GM12801 (cell line): ENCODE results near the gene PRLHR.

Experiments used
- CTCF ChIP-seq: IDR thresholded peaks from one replicate; pipeline ENCODE4 v1.5.1; 2011; ENCODE audit warnings: control low read depth; ENCODE audit not compliant: insufficient read length; ENCODE audit errors: extremely low read depth

The PRLHR gene

DNA sequence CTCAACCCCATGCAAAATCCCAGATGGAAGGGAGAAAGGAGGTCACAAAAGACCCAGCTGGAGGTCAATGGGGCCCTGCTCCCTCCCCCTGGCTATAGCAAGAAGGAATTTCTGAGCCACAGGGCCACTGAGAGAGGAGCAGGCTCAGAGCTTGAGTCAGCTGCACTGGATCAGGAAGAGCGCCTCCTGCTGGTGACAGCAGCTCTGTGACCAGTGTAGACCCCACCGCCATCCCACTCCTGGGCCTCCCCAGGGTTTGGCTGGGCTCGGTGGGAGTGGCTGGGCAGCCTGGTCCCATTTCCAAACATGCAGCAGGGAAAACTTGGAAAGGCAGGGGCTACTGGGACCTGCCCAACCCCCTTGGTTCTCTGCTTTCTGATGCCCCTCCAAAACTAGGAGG lies 31.5 kb upstream of the PRLHR start:
- no peak for TF ChIP-seq CTCF

- no peak for TF ChIP-seq CTCF
These were observed 30.1 kb upstream of the PRLHR start for GRCh38 chr10:118625504-118625903.

DNA sequence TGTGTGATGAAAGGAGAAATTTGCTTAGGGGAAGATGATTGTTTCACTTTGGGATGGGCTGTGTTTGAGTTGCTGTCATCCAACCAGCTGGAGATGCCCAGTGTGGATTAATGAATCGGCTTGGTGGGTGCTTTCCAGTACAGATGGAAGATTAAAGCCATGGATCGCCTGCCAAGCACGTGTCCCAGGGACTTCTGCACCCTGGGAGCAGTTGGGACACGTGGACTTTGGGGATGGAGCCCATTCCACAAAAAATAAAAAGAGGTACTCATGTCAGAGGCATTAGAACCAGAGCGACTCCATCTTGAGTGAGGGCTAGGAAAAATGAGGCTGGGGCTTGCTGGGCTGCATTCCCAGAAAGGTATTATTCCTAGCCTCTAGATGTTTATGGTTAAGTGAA lies 29.3 kb upstream of the PRLHR start:
- TF ChIP-seq CTCF, result no peak

DNA sequence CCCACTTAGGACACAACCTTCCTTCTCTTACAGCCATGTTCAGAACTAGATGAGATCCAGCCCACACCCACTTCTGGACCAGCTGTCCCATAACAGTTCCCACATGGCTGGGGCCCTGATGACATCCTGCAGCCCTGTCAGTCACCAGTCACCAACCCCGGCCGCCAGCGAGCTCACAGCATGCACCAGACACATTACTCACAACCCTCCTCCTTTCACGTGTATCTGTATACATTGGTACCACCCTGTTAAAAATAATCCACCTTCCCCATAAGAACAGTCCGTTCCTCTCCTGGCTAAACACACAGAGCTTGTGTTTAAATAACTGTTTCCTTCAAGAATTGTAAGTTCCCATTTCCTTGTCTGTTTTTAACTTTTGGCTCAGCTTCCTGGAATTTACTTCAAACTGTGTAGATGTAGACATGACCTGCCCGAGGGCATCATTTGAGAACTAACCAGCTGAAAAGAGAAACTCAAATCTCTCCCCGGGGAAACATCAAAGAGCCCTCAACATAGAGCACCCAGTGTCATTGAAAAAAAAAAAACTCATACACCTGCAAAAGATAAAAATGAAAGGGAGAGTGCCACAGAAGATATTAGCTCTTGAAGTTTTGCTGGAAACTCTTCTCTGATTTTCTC lies 26.0 kb upstream of the PRLHR start:
- no peak for TF ChIP-seq CTCF

- TF ChIP-seq CTCF, result no peak
These were observed 15.1 kb upstream of the PRLHR start for GRCh38 chr10:118610577-118610976.

- no peak for TF ChIP-seq CTCF
These were observed 12.4 kb upstream of the PRLHR start for GRCh38 chr10:118607768-118608354.

DNA sequence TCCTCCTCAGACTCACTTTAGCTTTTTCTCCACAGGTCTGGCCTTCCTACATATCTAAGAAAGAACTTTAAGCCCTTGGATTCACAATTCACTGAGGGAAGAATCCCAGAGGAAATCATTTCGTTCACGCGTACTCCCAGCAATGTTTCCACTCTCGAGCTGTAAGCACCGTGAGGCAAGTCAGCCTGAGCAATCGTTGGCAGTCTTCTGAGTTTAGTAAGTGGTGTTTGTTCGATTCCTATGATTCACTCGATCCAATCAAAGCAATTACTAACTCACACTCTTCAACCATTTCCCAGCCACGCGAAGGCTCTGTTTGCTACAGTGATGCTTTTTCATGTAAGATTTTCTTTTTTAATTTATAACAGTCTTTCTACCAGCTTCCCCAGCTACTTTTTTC lies 10.2 kb upstream of the PRLHR start:
- no peak for TF ChIP-seq CTCF
